ENCODE results near the gene PXN. TPM values are rescaled to one million over a fixed set of nuclear protein-coding genes. Genes with fewer than 3 reads are reported as not detected.
A peak's percentile ranks its signal among the peaks of the same experiment; 100 is the strongest.

The PXN gene
- total and polyA plus RNA-seq, 10 of the 15 experiments (the other 5 are each of a cell fraction or from before 2014, with no cell fraction given): 1.0 to 32.0 (median 11.5) TPM

GRCh38 chr12:120216742-120217605 is 48.6 kb downstream of the PXN start:
- TF ChIP-seq POLR2A (IDR thresholded peaks at IDR 0.05; ENCODE audit: low read depth, low read length) (0 out of 2 replicates have a peak, but pooled peaks have one; percentile 34), TCF12 (IDR thresholded peaks at IDR 0.05; ENCODE audit: low read depth, low read length) (no peak)
- H3K79me2 ChIP-seq (ENCODE audit: control insufficient read depth, insufficient read depth, low read length): no peaks in the 10 kb centered on the region
- WGBS (ENCODE audit: insufficient coverage, insufficient replicate concordance, low lambda C conversion rate, missing lambda C conversion rate): 79% methylated on average over 28 of the region's 32 CpGs
- no peaks in the 10 kb centered on the region for H3K27me3 ChIP-seq (replicated peaks in 1 of 2; ENCODE audit: control insufficient read depth in 2 of 2, insufficient read depth in 2 of 2, low read length in 1 of 2)
- H3K9ac ChIP-seq (ENCODE audit: control insufficient read depth, insufficient read depth, low read length): no peak overlapping the region
- ChIA-PET POLR2A (interaction anchor here (0.6 kb wide), 1 partner anchor 318 kb away, joined by 3 read pairs; no protein-coding TSS in a partner anchor), SMC1A (ENCODE audit: uncharacterized antibody, unreplicated experiment) (no interaction called here), CTCF (interaction anchor here (0.9 kb wide), 1 partner anchor 16 kb away, joined by 3 read pairs; the partner anchor contains the start of gene RPLP0), RAD21 (ENCODE audit: unreplicated experiment) (no interaction called here)
- FAIRE-seq (no peak), DNase-seq (ENCODE audit: low read depth, low spot score) (no peak), ATAC-seq (no peak)
- H3K4me3 ChIP-seq: no peak overlapping the region
- H3K4me2 ChIP-seq (ENCODE audit: control insufficient read depth, insufficient read depth): no peak overlapping the region
- intact Hi-C loops (cut with micrococcal nuclease; ENCODE audit: unreplicated experiment): no loop called here
- in situ Hi-C loops (cut with MboI): no loop called here
- no peak overlapping the region for H3K27ac ChIP-seq (ENCODE audit: control insufficient read depth, insufficient read depth)
- H4K20me1 ChIP-seq (ENCODE audit: control insufficient read depth, insufficient read depth): no peaks in the 10 kb centered on the region
- H3K9me3 ChIP-seq (replicated peaks; ENCODE audit: control insufficient read depth, insufficient read depth, low read length): no peaks in the 10 kb centered on the region
- no peak overlapping the region for H2AFZ ChIP-seq (ENCODE audit: control insufficient read depth, low read depth, low read length)
- H3K4me1 ChIP-seq (ENCODE audit: control insufficient read depth, insufficient read depth, low read length): no peaks in the 10 kb centered on the region
- peaks cover 0 to 3% of the 10 kb centered on the region in 2 experiments; a peak in 1 of 4 replicates for H3K36me3 ChIP-seq (ENCODE audit: control insufficient read depth in 2 of 2, insufficient read depth in 2 of 2, low read length in 1 of 2)
- BruUV-seq (replicated peaks): no TSS peak

DNA sequence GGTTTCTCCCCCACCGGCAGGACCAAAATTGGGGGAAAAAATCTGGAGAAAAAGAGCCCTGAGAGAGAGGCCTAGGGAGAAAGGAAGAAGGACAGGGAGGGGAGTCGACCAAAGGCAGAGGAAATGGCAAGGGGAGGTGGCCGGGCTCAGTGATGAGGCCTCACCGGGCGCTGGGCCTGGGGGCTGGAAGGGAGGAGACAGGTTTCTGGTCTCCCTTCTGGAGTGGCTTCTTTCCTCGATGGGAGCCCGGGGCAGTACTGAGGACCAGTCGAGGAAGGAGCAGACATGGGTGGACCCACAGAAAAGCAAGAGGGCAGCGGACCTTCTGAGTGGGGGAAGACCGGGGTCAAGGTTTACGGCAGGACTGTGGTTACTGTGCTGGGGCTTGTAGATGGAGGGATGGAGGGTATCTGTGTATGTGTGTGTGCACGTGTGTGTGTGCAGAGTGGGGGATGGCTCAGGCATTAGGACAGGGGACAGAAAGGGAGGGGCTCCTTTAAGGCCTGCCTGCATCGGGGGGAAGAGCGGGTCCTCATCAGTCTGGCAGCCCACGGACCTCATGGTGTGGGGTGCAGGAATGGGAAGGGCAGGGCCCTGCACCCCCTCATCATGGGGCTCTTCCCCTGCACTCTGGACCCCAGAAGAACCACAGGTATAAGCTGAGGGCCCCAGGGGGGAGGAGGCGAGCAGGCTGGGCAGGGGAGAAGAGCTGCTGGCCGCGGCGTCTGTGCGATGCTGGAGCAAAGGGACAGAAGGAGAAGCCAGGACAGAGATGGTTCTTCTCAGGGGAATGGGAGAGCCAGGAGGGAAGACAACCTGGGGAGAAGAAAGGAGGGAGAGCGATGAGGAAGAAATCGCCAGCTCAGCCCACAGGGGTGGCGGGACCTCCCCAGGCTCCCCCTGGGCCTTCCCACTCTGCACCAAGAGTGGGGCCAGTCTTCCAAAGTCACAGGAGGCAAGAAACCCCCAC is 49.5 kb downstream of the PXN start:
- Histone ChIP-seq H3K27ac (ENCODE audit: control insufficient read depth, insufficient read depth) (no peak overlapping the region), H3K27me3 (replicated peaks in 1 of 2; ENCODE audit: control insufficient read depth in 2 of 2, insufficient read depth in 2 of 2, low read length in 1 of 2) (no peaks in the 10 kb centered on the region), H2AFZ (ENCODE audit: control insufficient read depth, low read depth, low read length) (no peak overlapping the region), H3K9ac (ENCODE audit: control insufficient read depth, insufficient read depth, low read length) (no peak overlapping the region), H4K20me1 (ENCODE audit: control insufficient read depth, insufficient read depth) (no peaks in the 10 kb centered on the region), H3K79me2 (ENCODE audit: control insufficient read depth, insufficient read depth, low read length) (no peaks in the 10 kb centered on the region), H3K4me2 (ENCODE audit: control insufficient read depth, insufficient read depth) (no peak overlapping the region), H3K4me1 (ENCODE audit: control insufficient read depth, insufficient read depth, low read length) (no peaks in the 10 kb centered on the region), H3K9me3 (replicated peaks; ENCODE audit: control insufficient read depth, insufficient read depth, low read length) (no peaks in the 10 kb centered on the region), H3K36me3 (ENCODE audit: control insufficient read depth in 2 of 2, insufficient read depth in 2 of 2, low read length in 1 of 2) (peaks cover 0 to 3% of the 10 kb centered on the region in 2 experiments; a peak in 1 of 4 replicates), H3K4me3 (no peak overlapping the region)
- DNase-seq (ENCODE audit: low read depth, low spot score) (no peak), ATAC-seq (no peak), FAIRE-seq (no peak)
- in situ Hi-C loops (cut with MboI): no loop called here
- 73% methylated on average over 22 of the region's 23 CpGs for WGBS (ENCODE audit: insufficient coverage, insufficient replicate concordance, low lambda C conversion rate, missing lambda C conversion rate)
- no TSS peak for BruUV-seq (replicated peaks)
- ChIA-PET POLR2A (no interaction called here), SMC1A (ENCODE audit: uncharacterized antibody, unreplicated experiment) (no interaction called here), RAD21 (ENCODE audit: unreplicated experiment) (no interaction called here), CTCF (no interaction called here)
- TF ChIP-seq KLF5 (IDR thresholded peaks at IDR 0.05; ENCODE audit: partially characterized antibody) (no peak), HDAC6 (IDR thresholded peaks at IDR 0.05; ENCODE audit: unreplicated experiment) (no peak), SIX5 (IDR thresholded peaks at IDR 0.05; ENCODE audit: low read depth, low read length, severe bottlenecking) (no peak), IRF4 (IDR thresholded peaks at IDR 0.05; ENCODE audit: low read depth, low read length) (no peak), POLR2A (IDR thresholded peaks at IDR 0.05; ENCODE audit: low read depth, low read length) (0 out of 2 replicates have a peak, but pooled peaks have one; percentile 7), SRF (IDR thresholded peaks at IDR 0.05; ENCODE audit: low read depth in 2 of 2, low read length in 2 of 2) (no peak)
- intact Hi-C loops (cut with micrococcal nuclease; ENCODE audit: unreplicated experiment): no loop called here
